Stimulated activated CD4-positive, alpha-beta T cell treated with anti-CD3 and anti-CD28 coated beads, Interleukin-15, amount 100 ng/mL, for 1 hour (primary cell): ENCODE results near the gene PLEKHA7.
"Not testable (repeated sequence)": the region's sequence is repeated elsewhere in the genome, so short reads cannot be mapped to it uniquely, and the experiment has no call there.

ENCODE experiments used
- DNase-seq, 2 donors: peaks; one replicate each; pipeline ENCODE4 v3.0.0-alpha.2; 2020; ENCODE audit warnings: low read depth in 1 of 2, low spot score in 1 of 2

The PLEKHA7 gene

GRCh38 chr11:16942342-16942741, 71.9 kb downstream of the PLEKHA7 start:
- DNase-seq: no peak

- no peak for DNase-seq
Observed at GRCh38 chr11:16941935-16942334, 72.3 kb downstream of the PLEKHA7 start.

DNA sequence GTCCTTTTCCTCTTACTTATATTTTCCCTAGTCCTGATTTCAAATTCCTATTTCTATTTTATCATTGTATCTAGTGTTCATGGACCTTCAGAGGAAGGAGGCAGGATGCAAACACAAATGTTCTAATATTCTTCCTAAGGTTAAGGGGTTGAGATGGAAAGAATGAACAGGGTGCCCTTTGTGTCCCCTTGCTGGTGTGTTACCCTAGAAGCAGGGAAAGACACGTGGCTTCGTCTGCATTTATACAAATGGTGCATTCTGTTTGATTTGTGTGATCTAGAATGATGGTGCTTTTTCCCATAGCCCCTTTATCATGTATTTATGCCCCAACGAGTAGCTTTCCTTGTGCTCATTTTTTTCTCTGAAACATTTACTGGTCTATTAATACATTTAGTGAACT, 76.2 kb downstream of the PLEKHA7 start:
- no peak for DNase-seq

DNA sequence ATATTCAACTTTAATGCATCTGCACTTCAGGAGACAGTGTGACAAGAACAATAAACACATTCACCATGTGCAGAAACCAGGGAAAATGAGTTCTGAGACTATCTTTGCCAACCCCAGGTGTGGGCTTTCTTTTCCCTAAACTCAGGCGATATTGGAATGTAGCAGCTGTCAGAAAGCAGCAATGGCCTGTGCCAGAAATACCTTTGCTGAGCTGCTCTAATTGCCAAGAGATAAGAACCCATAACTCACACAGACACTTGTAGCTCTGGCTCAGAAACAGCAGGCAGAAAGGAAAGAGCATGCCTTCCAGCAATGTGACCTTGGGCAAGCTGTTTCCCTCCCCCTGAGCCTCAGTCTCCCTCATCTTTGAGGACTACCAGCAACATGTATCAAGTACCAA, 77.6 kb downstream of the PLEKHA7 start:
- no peak for DNase-seq

- no peak for DNase-seq
Observed at GRCh38 chr11:16935518-16936302, 78.5 kb downstream of the PLEKHA7 start.

DNA sequence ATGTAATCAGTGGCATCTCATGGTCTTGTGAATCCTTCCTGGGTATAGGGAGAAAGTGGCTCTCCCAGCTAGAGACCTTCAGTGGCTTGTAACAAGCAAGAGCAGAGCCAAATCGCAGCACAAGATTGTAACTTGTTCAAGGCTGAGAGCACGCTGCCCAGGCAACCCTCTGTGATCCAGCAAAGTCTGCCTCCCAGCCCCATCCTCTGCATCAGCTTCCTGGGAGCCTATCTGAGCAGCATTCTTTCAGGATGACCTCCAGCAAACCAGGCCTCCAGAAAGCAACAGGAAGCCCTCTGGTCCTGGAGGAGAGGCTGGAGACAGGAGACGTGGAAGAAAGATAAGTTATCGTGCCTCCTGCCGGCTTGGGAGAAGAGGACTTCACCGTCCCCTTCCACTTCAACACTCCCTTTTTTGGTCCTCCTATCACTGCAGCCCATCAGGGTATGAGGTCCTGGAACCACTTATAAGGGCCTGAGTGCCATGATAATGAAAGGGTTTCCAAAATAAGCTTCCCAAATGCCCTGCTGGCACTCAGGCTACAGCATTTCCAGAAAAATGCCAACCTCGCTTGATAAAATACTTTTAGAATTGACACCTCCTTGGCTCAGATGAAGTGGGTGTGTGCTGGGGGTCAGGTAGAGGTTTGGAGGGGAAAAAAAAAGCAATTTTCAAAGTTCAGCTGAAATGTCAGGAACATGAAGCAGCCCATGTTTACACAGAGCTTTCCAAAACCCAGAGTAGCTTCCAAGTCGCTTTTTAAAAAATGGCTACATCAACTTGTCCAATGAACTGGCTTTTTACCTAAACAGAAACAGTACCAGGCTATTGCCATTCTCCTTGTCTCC, 80.2 kb downstream of the PLEKHA7 start:
- no peak for DNase-seq

GRCh38 chr11:16933291-16933690, 80.9 kb downstream of the PLEKHA7 start:
- DNase-seq: no peak

DNA sequence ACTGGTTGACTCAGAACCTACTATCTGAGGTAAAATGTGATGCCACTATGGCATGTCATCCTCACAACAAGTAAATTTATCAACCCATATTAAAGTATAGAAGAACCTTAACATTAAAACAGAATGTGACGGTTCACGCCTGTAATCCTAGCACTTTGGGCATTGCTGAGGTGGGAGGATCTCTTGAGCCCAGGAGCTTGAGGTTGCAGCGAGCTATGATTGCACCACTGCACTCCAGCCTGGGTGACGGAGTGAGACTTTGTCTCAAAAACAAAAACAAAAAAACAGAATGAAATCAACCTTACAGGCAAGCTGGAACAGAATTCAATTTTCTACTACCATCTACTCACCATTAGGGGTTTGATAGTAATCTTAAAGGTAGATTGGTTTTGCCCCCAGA, 86.2 kb downstream of the PLEKHA7 start:
- DNase-seq: no peak

DNA sequence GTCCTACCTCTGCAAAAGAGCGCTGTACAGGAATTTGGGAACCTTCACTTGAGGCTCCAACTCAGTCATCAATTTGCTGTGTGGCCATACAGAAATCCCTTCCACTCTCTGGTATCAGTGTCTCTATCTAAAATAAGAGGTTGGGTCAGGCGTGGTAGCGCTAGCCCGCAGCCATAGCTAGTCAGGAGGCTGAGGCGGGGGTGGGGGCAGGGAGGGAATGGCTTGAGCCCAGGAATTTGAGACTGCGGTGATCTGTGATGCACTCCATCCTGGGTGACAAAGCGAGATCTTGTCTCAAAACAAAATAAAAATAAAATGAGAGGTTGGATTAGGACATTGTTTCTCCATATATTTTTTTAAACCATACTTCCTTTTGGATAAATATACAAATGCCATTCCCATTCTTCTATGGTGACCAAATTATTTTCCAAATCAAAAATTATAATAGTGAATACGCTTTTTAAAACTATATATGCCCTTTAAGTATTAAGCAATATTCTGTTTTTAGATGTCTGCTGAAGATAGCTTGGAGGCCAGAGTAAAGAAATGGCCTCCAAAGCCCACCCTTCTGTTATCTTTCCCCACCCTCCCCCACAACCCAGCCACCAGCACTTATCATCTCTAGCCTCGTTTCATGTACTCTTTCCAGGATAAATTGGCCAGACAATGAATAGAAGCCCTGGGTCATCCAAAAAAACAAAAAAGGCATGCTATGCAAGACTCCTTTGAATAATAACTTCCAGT, 87.2 kb downstream of the PLEKHA7 start:
- no peak for DNase-seq

GRCh38 chr11:16925561-16926065, 88.6 kb downstream of the PLEKHA7 start:
- DNase-seq: no peak

DNA sequence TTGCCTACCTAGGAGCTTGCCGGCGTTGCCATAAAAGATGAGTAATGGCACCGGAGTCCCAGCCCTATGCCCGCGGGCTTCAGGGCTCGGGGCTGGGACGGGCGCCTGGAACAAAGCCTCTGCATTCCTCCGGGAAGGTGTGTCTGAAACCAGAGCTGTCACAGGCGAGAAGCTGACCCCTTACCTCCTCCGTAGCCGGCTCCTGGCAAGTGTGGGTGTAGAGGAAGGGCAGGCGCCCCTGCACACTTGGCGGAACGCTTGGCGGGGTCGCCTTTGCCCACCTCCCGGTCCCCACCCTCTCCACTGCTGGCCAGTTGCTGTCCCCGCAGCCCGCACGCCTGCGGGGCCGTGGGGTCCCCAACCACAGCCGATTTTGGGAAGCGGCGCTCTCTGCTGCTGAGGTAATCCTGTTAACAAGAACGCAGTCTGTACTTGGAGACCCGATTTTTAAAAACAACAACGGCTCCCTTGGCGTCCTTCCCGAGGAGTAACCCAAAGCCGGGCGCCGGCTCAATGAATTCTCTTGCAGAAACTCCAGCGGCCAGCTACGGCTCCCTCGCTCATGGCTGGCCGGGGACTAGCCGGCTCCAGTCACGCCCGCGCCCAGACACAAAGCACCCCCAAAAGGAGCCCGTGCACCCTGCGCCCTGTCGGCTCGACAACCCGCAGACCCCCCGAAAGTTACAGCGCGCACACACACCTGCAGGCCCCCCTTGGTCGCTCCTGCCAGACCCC, 89.2 kb downstream of the PLEKHA7 start:
- DNase-seq: no peak

GRCh38 chr11:16924462-16924825, 89.8 kb downstream of the PLEKHA7 start:
- no peak for DNase-seq

DNA sequence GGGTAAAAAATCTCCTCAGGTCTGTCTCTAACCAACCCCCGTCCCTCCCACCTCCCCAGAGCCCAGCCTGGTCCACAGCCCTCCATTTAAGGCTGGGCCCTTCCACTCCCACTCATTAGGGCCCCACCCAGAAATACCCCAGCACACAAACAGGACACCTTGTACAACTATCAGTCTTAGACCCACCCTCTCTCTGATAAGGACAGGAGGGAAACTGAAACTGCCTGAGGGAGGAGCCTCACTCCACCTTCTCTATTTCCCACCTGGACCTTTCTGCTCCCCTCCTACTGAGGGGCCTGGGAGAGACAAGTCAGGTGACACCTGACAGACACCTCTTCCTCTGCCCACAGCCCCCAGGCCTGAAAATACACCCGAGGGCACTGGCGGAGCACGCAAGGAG, 90.2 kb downstream of the PLEKHA7 start:
- DNase-seq: no peak

DNA sequence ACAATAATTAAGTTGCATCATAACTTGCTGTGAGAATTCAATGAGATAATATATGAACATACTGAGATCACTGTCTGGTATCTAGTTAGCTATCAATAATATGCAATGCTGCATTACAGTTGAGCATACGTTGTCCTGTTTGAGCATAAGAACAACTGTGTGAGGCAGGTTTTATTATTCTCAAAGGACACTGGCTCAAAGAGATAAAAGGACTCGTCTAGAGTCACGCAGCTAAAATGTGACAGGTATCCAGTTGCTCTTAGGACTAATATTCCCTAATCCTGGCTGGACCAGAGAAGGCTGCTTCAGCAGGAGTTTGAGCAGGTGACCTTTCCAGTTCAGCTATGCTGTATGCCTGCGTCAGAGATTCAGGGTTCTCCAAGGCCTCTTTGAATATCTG, 92.5 kb downstream of the PLEKHA7 start:
- DNase-seq: no peak

- DNase-seq: no peak
Observed at GRCh38 chr11:16921019-16921418, 93.2 kb downstream of the PLEKHA7 start.

GRCh38 chr11:16920559-16920958, 93.7 kb downstream of the PLEKHA7 start:
- no peak for DNase-seq

DNA sequence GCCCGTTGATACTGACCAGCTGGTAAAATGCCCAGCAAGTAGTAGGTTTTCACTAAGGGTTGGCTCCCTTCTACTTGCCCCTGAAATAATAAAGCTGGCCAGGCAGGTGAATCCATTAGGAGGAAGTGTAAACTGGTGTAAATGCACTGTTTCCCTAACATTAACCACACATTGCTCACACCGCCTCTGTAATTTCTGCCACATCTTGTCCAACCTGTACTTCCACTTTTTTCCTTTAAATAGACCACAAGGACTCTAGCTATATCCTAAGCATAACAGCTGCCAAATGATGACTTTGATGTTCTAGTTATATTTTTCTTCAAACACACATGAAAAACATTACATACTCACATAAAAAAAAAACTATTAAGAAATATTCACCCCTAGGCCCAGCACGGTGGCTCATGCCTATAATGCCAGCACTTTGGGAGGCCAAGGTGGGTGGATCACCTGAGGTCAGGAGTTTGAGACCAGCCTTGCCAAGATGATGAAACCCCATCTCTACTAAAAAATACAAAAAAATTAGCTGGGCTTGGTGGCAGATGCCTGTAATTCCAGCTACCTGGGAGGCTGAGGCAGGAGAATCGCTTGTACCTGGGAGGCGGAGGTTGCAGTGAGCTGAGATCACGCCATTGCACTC, 95.6 kb downstream of the PLEKHA7 start:
- DNase-seq: not testable (repeated sequence)

- DNase-seq: no peak
Observed at GRCh38 chr11:16917941-16918340, 96.3 kb downstream of the PLEKHA7 start.

DNA sequence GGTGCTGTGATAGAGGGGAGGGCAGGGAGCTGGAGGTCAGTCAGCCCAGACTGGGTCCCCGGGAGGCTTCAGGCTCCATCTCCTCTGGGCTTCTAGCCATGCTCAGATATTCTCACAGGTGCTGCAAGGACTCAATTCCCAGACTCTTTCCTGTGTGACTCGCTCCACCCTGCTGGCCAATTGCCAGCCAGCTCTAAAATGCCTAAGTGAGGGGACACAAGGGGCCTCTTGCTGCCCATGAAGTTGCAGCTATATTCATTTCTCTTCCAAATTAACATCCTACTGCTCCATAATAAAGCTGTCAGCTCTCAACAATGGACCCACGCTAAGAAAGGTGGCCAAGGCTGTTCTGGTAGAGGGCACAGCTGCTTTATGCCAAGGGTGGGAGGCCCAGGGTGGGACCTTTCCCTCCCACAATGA, 101.5 kb downstream of the PLEKHA7 start:
- DNase-seq: no peak

- no peak for DNase-seq
Observed at GRCh38 chr11:16911658-16912057, 102.6 kb downstream of the PLEKHA7 start.
